Muscle layer of duodenum (tissue), 2 donors: ENCODE measurements around the gene SCN8A.

Experiments
- H3K27ac ChIP-seq: one replicate; pipeline ENCODE4 v1.7.0; 2013; ENCODE audit warnings: mild to moderate bottlenecking, low read length
- H3K27me3 ChIP-seq: one replicate; pipeline ENCODE4 v1.7.0; 2013; ENCODE audit warnings: low read depth, mild to moderate bottlenecking, control low read depth, low read length
- H3K36me3 ChIP-seq, 2 donors: one replicate each; pipeline ENCODE4 v1.7.0; 2013; ENCODE audit warnings: low read length in 2 of 2, control low read depth in 1 of 2, mild to moderate bottlenecking in 1 of 2; ENCODE audit not compliant: insufficient read depth in 2 of 2, control insufficient read depth in 1 of 2
- H3K4me1 ChIP-seq, 2 donors: one replicate each; pipeline ENCODE4 v1.7.0; 2013; ENCODE audit warnings: low read length in 2 of 2, mild to moderate bottlenecking in 2 of 2, control low read depth in 1 of 2, moderate library complexity in 1 of 2; ENCODE audit not compliant: insufficient read depth in 2 of 2, control insufficient read depth in 1 of 2
- H3K4me3 ChIP-seq, 2 donors: one replicate each; pipeline ENCODE4 v1.7.0; 2013; ENCODE audit warnings: low read length in 2 of 2, low read depth in 1 of 2, mild to moderate bottlenecking in 1 of 2
- H3K9me3 ChIP-seq, 2 donors: one replicate each; pipeline ENCODE4 v1.7.0; 2013; ENCODE audit warnings: low read length in 2 of 2, control low read depth in 1 of 2, mild to moderate bottlenecking in 1 of 2; ENCODE audit not compliant: control insufficient read depth in 1 of 2
- donor health status: healthy.

SCN8A gene

DNA sequence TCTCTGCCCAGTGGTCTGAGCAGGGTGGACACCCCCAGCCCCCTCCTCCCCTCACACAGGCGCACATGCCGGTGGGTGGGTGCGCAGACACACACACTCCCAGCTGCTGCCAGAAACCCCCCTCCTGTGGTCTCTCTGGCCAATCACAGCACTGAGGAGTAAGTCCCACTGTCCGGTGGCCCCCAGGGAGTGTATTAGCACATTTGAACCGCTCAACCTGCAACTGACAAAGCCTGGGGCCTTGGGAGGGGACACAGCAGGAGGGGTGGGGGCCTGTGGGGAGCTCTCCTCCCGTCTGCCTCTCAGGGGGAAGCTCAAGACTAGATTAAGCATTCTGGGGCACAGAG is 245.8 kb downstream of the SCN8A start:
- Histone ChIP-seq H3K27ac (no peak overlapping the region), H3K36me3 (no peaks in the 10 kb centered on the region), H3K27me3 (peaks cover 3% of the 10 kb centered on the region), H3K4me3 (no peak overlapping the region), H3K4me1 (no peaks in the 10 kb centered on the region), H3K9me3 (no peaks in the 10 kb centered on the region)

DNA sequence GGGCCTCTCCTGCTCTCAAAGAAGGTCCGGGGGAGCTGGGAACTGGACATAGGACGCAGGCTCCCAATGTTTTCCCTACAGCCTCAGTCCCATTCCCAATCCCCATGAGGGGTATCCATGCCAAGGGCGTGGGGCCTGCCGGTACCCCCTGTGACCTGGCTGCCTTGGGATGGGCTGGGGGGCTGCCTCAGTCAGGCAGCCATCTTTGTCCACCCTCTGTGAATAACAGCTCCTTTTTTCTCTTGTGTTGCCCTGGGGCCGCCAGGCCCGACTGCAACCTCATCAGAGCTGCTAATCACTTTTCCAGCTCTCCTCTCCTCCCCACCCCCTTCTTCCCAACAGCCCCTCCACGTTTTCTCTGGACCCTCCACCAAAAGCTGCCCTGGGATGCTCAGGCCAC is 246.3 kb downstream of the SCN8A start:
- no peak overlapping the region for H3K4me3 ChIP-seq
- H3K36me3 ChIP-seq = no peaks in the 10 kb centered on the region
- no peak overlapping the region for H3K27ac ChIP-seq
- no peaks in the 10 kb centered on the region for H3K9me3 ChIP-seq
- peaks cover 3% of the 10 kb centered on the region for H3K27me3 ChIP-seq
- no peaks in the 10 kb centered on the region for H3K4me1 ChIP-seq

DNA sequence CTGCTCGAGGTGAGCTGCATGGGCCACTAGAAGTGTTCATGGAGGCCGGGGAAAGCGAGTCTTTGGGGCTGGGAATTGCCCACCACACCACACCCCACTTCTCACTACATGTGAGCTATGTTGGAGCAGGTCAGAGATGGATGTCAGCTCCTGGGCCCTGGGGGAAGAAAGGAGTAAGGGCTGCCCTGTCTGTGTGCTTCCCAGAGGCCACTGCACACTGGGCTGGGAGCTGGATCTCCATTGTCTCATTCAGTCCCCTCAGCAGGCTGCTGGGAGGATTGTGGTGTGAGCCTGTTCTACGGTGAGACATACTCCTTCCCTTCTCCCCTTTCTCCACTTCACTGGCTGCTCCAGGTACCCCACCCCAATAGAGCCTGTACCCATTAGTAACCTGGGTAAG is 247.0 kb downstream of the SCN8A start:
- Histone ChIP-seq H3K27ac (no peak overlapping the region), H3K4me1 (no peaks in the 10 kb centered on the region), H3K4me3 (no peak overlapping the region), H3K36me3 (no peaks in the 10 kb centered on the region), H3K9me3 (no peaks in the 10 kb centered on the region), H3K27me3 (peaks cover 3% of the 10 kb centered on the region)

DNA sequence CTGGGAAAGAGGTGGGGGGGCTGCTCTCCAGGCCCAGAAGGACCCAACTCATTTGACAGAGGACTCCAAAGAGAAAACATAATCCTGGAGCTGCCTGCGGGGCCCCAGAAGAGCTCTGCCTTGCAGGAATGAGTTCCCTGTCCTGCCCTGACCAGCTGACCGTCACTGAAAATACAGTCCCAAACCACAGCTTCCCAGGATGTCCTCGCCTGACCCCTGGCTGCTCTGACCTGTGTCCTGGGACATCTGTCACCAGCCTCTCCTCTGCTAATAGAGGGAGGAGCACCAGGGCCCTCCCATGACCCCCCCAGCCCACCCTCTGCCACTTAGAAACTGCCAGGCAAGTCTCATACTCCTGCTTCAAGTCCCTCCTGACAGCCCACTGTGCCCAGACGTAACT is 247.7 kb downstream of the SCN8A start:
- Histone ChIP-seq H3K27ac (no peak overlapping the region), H3K27me3 (peaks cover 3% of the 10 kb centered on the region), H3K9me3 (no peaks in the 10 kb centered on the region)

DNA sequence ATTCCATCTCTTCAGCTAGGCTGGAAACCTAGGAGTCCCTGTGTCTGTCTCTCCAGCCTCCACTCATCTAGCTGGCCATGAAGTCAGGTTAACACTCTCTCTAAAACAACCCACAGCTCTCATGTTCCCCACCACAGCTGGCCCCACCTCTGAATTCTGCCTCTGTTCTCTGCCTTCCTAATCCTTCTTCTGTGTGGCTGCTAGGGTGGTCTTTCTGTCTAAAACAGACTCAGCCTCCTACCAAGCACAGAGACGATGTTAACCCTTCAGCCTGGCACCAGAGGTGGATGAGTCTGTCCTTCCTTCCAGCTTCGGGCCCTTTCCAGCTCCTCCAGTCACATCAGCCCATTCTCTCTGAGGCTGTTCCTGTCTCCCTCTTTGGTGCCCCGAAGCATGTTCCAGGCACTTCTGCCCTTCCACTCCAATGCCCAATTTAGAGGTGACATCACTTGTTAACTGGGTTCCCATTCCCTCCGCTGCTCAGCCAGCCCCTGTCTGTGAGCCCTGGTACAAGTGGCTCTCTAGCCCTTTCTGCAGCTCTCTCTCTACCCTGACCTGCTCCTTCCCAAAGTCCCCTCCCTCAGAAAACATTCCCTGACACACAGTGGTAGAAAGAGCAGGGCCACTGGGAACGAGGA is 248.4 kb downstream of the SCN8A start:
- Histone ChIP-seq H3K9me3 (no peaks in the 10 kb centered on the region), H3K36me3 (no peaks in the 10 kb centered on the region), H3K27ac (no peak overlapping the region), H3K4me3 (no peak overlapping the region), H3K27me3 (peaks cover 3% of the 10 kb centered on the region), H3K4me1 (no peaks in the 10 kb centered on the region)

More for the DNA sequence above, 247.7 kb downstream of the SCN8A start:
- H3K4me3 ChIP-seq = no peak overlapping the region
- H3K4me1 ChIP-seq = no peaks in the 10 kb centered on the region
- H3K36me3 ChIP-seq = no peaks in the 10 kb centered on the region

DNA sequence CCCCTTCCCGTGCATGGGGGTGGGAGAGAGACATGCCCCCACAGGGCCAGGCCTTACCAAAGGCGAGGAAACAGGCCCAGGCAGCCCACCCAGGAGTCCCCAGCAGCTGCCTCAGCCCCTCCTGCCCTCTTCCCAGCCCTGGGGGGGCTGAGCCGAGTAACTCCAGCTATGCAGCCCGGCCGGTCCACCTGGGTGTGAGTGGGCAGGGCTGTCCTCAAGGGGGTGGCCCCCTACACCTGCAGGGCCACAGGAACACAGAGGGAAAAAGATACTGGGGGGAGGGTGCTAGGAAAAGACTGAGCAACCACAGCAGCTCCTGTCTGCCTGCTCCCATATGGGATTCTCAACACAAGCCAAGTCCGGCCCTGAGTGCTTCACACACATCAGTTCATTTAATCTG is 249.9 kb downstream of the SCN8A start:
- Histone ChIP-seq H3K4me3 (no peak overlapping the region), H3K27me3 (peaks cover 17% of the 10 kb centered on the region), H3K27ac (no peak overlapping the region), H3K36me3 (no peaks in the 10 kb centered on the region), H3K4me1 (no peaks in the 10 kb centered on the region), H3K9me3 (no peaks in the 10 kb centered on the region)

DNA sequence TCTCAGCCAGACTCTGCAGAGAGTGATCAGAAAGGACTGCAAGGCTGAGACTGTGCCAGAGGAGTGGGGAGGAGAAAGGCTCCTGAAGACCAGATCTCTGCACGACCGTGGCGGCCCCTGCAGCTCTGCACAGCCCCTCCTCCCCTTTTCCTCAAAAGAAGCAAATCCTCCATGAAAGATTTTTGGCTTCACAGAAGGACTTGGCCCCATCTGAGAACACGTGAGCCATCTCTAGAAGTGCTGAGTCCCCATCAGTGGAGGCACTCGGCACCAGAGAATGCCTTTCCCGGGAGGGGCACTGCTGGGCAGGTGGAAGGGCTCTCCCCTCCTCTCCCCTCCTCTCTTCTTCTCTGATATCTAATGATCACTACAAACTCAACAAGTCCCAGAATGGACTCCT is 250.7 kb downstream of the SCN8A start:
- Histone ChIP-seq H3K36me3 (no peaks in the 10 kb centered on the region), H3K4me1 (peaks cover 4 to 5% of the 10 kb centered on the region in 2 donors), H3K27me3 (peaks cover 23% of the 10 kb centered on the region), H3K9me3 (no peaks in the 10 kb centered on the region), H3K27ac (no peak overlapping the region), H3K4me3 (no peak overlapping the region)

DNA sequence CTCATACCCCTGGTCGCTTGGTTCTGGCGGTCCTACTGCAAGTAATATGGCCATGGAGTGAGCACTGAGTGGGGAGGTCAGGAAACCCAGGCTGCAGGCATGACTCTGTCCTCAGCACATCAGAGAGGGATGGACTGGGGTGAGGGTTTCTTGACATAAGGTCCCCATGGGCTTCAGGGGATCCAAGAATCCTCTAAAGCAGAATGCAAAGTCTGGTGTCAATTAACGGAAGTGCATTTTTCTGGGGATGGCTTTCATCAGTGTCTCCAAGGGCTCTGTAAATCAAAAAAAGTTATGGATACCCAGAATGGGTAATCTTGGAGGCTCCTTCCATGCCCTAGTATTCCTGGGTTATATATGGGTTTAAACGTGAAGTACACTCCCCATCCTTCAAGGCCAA is 253.8 kb downstream of the SCN8A start:
- H3K4me1 ChIP-seq = peaks cover 4 to 21% of the 10 kb centered on the region in 2 donors
- no peaks in the 10 kb centered on the region for H3K36me3 ChIP-seq
- H3K27ac ChIP-seq = no peak overlapping the region
- no peak overlapping the region for H3K4me3 ChIP-seq
- peaks cover 25% of the 10 kb centered on the region for H3K27me3 ChIP-seq
- no peaks in the 10 kb centered on the region for H3K9me3 ChIP-seq

DNA sequence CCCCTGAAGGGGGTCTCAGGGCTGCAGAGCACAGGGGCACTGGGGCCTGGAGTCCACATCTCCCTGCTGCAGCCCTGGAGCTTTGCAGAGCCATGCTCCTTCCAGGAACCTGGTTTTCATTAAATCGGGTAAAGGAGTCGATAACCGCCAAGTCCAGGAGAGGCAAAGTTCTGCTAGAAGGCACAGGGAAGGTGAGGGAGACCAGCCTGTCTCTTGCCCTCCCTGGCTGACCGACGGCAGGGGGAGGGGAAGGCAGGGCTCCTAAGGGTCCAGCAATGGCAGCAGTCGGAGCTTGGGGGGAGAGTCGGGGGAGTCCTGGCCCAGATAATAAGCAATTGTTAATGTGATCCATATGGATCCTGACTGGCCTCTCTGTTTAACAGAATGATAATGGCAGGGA is 254.4 kb downstream of the SCN8A start:
- no peak overlapping the region for H3K27ac ChIP-seq
- no peak overlapping the region for H3K4me3 ChIP-seq
- H3K9me3 ChIP-seq = no peaks in the 10 kb centered on the region
- peaks cover 27% of the 10 kb centered on the region for H3K27me3 ChIP-seq
- H3K4me1 ChIP-seq = peaks cover 4 to 21% of the 10 kb centered on the region in 2 donors
- H3K36me3 ChIP-seq = no peaks in the 10 kb centered on the region

DNA sequence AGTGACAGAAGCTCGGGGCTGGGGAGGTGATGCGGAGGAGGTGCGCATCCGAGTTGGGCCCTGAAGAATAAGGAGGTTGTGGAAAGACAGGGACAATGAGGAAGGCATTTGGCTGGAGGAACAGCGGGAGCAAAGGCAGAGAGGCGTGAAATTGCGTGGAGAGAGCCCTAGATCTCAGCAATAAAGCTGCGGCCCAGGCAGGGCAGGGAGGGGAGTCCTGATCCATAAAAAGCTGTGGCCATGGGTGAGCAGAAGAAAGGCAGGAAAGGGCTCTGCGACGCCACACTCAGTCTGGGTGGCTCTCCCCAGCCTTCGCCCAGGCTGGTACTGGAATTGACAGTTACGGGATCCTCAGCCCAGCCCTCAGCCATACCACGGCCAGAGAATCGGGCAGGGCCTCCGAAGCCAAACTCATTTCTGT is 255.2 kb downstream of the SCN8A start:
- Histone ChIP-seq H3K36me3 (no peaks in the 10 kb centered on the region), H3K9me3 (no peaks in the 10 kb centered on the region), H3K4me1 (peaks cover 4 to 29% of the 10 kb centered on the region in 2 donors), H3K4me3 (peak overlapping the region in 1 of 2 donors; percentile 74), H3K27me3 (peaks cover 25% of the 10 kb centered on the region), H3K27ac (no peak overlapping the region)

DNA sequence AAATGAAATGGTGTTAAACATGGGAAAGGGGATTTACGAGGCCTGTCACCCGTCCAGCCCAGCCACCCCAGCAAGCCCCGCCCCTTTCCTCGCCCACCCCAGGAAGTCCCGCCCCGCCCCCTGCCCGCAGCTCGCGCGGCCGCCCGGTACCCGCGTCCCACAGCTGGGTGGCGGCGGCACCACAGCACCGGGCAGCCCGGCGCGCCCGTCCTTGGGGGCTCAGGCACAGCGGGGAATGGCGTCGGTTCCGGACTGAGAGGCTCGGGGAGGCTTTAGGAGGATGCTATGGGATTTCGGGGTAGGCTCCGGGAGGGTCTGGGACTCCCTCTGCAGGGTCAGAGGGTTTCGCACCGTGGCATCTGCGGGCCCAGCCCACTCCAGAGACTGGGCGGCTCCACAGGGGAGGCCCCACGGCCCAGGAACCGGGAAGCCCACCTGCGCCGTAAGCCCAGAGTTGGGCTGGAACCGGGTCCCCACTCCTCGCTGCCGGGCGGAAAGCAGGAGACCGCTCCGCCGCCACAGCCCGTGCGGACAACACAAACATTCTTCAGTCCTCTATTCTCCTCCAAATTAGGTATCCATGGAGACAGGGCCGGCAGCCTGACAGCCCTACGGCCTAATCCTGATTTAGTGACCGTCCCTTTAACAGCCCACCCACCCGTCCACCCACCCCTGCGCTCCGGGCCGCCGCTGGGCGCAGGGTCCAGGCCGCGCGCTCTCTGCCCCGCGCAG is 256.0 kb downstream of the SCN8A start:
- Histone ChIP-seq H3K4me3 (peak overlapping the region; percentile 37 to 74), H3K36me3 (no peaks in the 10 kb centered on the region), H3K27ac (no peak overlapping the region), H3K9me3 (no peaks in the 10 kb centered on the region), H3K27me3 (peaks cover 24% of the 10 kb centered on the region), H3K4me1 (peaks cover 4 to 30% of the 10 kb centered on the region in 2 donors)
